Activated CD4-positive, alpha-beta T cell treated with anti-CD3 and anti-CD28 coated beads for 48 hours (primary cell): ENCODE measurements around the gene FOSL1.
A peak's percentile ranks its signal among the peaks of the same experiment; 100 is the strongest.

Source experiments
- DNase-seq: peaks from one replicate; pipeline ENCODE4 v3.0.0-alpha.2; 2020

FOSL1 gene

DNA sequence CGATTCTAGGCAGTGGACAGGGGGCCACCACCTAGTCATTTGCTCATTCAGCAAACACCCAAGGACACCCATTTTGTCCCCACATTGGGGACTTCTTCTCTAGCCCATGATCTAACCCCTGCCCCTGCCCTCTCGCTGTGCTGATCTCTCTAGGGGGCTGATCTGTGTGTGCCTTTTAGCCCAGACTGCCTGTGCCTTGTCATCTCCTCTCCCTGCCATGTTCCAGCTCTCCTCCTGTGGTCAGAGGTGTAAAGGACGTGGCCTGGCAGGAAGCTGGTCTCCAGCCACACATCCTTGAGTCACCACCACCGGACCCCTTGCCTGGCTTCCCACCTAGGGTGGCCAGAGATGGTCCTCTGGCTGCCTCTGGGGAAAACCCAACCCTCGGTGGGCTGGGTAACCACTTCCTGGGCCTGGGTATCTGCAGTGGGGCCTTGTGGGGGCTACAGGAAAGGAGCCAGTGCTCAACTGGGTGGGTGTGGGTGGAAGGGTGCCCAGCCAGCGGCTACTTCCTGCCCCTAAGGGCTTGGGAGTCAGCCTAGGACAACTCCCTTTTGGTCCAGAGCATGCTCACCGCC, 19.3 kb downstream of the FOSL1 start:
- no peak for DNase-seq

GRCh38 chr11:65880027-65880426, 20.2 kb downstream of the FOSL1 start:
- DNase-seq = no peak

GRCh38 chr11:65879617-65880016, 20.6 kb downstream of the FOSL1 start, which contains the start of gene CTSW:
Gene CTSW, plus strand, starts transcription at chr11:65879837. Its CDS starts 18 bp downstream, at chr11:65879855.
- no peak for DNase-seq

GRCh38 chr11:65873318-65874156, 26.7 kb downstream of the FOSL1 start:
- DNase-seq = peak; percentile 97

GRCh38 chr11:65872586-65873317, 27.4 kb downstream of the FOSL1 start, which contains the start of gene EFEMP2:
Gene EFEMP2, minus strand, starts transcription at chr11:65872800. Its CDS starts 446 bp downstream, at chr11:65872354.
- DNase-seq = no peak

- DNase-seq = no peak
Observed at GRCh38 chr11:65871811-65872548, 28.2 kb downstream of the FOSL1 start.

DNA sequence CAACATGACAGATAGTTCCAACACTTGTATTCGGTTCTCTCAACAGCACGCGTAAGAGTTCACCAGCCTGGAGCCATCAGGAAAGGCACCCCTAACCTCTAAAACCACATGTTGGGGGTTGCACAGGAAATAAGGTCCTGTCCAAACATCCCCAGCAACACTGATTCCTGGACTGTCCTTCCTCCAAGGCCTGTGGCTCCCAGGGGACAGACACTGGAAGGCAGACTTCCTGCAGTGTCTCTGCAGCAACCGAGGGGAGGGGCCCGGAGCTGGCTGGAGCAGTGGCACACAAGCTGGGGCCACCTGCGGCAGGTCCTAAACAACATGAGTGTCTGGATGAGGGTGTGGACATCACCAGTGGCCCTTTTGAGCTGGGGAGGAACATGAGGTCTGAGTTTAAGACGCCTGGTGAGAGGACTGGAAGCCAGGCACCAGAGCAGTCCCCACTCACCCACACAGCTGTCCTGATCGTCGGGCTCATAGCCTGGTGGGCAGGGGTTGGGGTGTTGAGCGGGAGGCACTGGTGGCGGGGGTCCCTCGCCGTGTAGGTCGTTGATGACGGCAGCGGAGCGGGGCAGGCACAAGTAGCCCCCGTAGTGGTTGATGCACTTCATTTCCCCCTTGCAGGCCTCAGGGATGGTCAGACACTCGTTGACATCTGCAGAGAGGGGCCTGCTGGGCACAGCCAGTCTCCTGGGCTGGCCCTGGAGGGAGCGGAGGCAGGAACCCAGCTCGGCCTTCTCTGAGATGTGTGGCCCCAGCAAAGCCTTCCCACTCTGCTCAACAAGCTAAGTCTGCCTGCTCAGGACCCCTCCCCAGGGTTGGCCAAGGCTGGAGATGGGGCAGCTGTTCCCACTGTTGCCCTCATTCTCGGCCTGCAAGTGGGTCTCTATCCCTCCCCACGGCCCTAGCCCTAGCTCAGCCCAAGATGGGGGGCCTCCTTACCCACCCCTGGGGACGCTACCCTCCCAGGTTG, 29.2 kb downstream of the FOSL1 start:
- no peak for DNase-seq

DNA sequence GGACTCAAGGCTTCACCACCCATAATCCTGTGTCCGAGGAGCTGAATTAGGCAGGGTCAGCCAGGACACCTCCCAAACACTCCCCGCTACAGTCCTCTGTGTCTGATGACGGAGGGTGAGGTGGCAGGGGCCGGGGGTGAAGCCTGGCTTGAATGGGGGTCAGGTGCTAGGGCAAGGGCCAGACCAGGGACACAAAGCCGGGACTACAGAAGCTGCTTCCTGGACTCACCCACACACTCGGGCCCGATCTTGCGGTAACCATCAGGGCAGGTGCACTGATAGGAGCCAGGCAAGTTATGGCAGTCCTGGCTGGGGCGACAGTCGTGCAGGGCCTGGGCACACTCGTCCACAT, 29.9 kb downstream of the FOSL1 start:
- DNase-seq = no peak

GRCh38 chr11:65869643-65870306, 30.4 kb downstream of the FOSL1 start:
- no peak for DNase-seq

DNA sequence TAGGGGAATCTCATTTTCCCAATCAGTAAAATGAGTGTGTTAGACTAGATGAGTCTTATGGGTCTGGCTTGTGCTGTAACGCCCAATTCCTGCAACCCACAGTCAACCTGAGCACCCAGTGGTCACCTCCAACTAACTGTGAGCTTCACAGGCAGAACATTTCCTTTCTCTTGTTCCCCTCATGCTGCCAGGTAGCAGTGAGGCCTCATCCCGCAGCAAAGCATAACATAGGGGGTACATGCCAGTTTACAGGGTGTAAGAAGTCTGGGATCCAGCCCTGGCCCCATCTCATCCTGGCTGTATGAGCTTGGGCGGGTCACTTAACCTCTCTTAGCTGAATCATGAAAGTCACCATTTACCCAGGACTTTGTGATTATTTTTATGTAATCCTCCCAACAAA, 31.3 kb downstream of the FOSL1 start:
- no peak for DNase-seq

DNA sequence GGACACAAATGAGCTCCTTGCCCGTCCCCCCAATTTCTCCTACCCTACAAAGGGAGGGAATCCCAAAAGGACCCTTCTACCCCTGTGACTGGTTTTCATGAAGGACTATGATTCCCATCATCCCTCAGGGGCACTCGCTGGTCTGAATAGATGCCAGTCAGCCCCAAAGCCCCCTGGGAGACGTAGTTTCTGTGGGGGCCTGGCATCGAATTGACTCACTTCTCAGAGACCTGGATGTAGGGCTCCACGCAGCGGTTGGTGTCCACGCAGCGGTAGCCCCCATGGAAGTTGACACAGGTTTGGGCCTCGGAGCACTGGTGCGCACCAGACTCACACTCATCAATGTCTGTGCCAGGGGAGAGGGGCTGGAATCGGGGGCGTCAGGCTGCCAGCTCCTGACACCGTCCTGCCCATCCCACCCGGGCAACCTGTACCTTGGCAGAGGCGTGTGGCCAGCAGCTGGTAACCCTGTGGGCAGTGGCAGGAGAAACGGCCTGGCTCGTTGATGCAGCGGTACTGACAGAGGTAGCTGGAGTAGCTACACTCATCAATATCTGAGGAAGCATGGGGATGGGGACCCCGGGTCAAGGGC, 32.0 kb downstream of the FOSL1 start:
- DNase-seq = no peak

DNA sequence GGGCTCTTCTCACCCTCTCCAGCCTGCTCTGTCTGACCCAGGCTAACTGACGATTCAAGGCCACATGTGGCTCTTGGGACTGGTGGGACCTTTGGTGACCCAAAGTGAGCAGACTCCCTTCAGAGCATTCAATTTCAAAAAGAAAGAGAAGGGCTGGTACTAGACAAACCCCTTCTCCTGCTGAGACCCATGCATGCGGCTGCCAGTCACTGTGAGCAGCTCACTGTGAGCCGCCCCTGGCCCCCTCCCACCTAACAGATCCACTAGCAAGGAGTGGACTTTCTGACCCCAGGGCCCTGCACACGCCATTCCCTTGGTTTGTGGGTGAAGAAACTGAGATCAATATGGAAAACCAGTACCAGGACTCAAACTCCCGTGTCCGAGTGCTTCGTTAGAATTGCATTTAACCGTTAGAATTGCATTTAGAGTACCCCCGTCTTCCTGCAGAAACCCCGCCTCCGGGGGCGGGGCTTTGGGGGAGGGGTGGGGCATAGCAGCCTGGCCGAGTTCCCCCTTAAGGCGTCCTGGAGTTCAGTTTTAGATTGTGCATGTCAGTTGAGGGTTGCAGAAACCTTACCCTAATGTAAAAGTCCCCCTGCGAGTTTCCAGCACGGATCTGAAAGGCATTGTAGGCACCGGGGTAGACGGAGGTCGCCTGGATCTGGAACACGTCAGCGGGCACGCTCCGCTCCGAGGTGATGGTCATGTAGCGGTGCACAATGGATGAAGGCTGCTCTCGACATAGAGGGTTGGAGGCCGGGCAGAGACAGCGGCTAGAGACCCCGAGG, 32.7 kb downstream of the FOSL1 start:
- no peak for DNase-seq

- DNase-seq = no peak
Observed at GRCh38 chr11:65866509-65867283, 33.5 kb downstream of the FOSL1 start.

GRCh38 chr11:65865550-65866172, 34.5 kb downstream of the FOSL1 start:
- DNase-seq = no peak

- DNase-seq = no peak
Observed at GRCh38 chr11:65864706-65865471, 35.3 kb downstream of the FOSL1 start.

GRCh38 chr11:65863889-65864705, 36.1 kb downstream of the FOSL1 start:
- no peak for DNase-seq
